ENCODE data around the gene FBLIM1. TPM values are rescaled to one million over a fixed set of nuclear protein-coding genes. Genes with fewer than 3 reads are reported as not detected.
A peak's percentile ranks its signal among the peaks of the same experiment; 100 is the strongest.

Gene FBLIM1
- total RNA-seq, 2 donors from 2014 or later, result 0.21 TPM; not detected in 1

GRCh38 chr1:15724949-15725880 is 33.4 kb upstream of the FBLIM1 start:
- H3K27ac Mint-ChIP-seq, result peak overlapping the region; percentile 34
- H3K9me3 ChIP-seq (ENCODE audit: control insufficient read depth, low read length, poor library complexity, severe bottlenecking), result no peaks in the 10 kb centered on the region
- ATAC-seq, result no peak
- H3K4me1 Mint-ChIP-seq, result peaks cover 2% of the 10 kb centered on the region
- H3K4me3 Mint-ChIP-seq, result no peak overlapping the region
- H3K36me3 Mint-ChIP-seq (ENCODE audit: low read depth), result peaks cover 2% of the 10 kb centered on the region
- DNase-seq, result no peak
- no peaks in the 10 kb centered on the region for H3K27me3 Mint-ChIP-seq

GRCh38 chr1:15726508-15726907 is 32.1 kb upstream of the FBLIM1 start:
- Mint-ChIP-seq H3K36me3 (ENCODE audit: low read depth) (peaks cover 2% of the 10 kb centered on the region), H3K27me3 (no peaks in the 10 kb centered on the region), H3K4me1 (peaks cover 2% of the 10 kb centered on the region), H3K4me3 (no peak overlapping the region), H3K27ac (no peak overlapping the region)
- no peaks in the 10 kb centered on the region for H3K9me3 ChIP-seq (ENCODE audit: control insufficient read depth, low read length, poor library complexity, severe bottlenecking)
- ATAC-seq (no peak), DNase-seq (no peak)

DNA sequence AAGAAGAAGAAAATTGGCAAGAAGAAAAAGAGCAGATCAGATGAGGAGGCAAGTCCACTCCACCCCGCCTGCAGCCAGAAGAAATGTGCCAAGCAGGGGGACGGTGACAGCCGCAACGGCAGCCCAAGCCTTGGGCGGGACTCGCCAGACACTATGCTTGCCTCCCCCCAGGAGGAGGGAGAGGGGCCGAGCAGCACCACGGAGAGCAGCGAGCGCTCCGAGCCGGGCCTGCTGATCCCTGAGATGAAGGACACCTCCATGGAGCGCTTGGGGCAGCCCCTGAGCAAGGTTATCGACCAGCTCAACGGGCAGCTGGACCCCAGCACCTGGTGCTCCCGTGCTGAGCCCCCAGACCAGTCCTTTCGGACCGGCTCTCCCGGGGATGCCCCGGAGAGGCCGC is 31.6 kb upstream of the FBLIM1 start:
- no peaks in the 10 kb centered on the region for H3K9me3 ChIP-seq (ENCODE audit: control insufficient read depth, low read length, poor library complexity, severe bottlenecking)
- H3K27me3 Mint-ChIP-seq, result no peaks in the 10 kb centered on the region
- ATAC-seq, result no peak
- peaks cover 2% of the 10 kb centered on the region for H3K36me3 Mint-ChIP-seq (ENCODE audit: low read depth)
- peak overlapping the region; percentile 45 for H3K4me3 Mint-ChIP-seq
- peaks cover 2% of the 10 kb centered on the region for H3K4me1 Mint-ChIP-seq
- DNase-seq, result no peak
- no peak overlapping the region for H3K27ac Mint-ChIP-seq

DNA sequence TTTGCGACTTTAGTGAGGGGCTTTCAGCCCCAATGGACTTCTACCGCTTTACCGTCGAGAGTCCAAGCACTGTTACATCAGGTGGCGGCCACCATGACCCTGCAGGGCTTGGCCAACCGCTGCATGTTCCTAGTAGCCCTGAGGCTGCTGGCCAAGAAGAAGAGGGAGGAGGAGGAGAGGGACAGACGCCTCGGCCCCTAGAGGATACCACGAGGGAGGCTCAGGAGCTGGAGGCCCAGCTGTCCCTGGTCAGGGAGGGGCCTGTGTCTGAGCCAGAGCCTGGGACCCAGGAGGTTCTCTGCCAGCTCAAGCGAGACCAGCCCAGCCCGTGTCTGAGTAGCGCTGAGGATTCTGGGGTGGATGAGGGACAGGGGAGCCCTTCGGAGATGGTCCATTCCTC is 31.2 kb upstream of the FBLIM1 start:
- H3K9me3 ChIP-seq (ENCODE audit: control insufficient read depth, low read length, poor library complexity, severe bottlenecking), result no peaks in the 10 kb centered on the region
- no peak for ATAC-seq
- no peak for DNase-seq
- peaks cover 2% of the 10 kb centered on the region for H3K36me3 Mint-ChIP-seq (ENCODE audit: low read depth)
- no peaks in the 10 kb centered on the region for H3K27me3 Mint-ChIP-seq
- H3K4me1 Mint-ChIP-seq, result peaks cover 2% of the 10 kb centered on the region
- H3K4me3 Mint-ChIP-seq, result peak overlapping the region; percentile 45
- no peak overlapping the region for H3K27ac Mint-ChIP-seq

GRCh38 chr1:15727866-15728534 is 30.6 kb upstream of the FBLIM1 start:
- H3K36me3 Mint-ChIP-seq (ENCODE audit: low read depth), result peaks cover 2% of the 10 kb centered on the region
- H3K27ac Mint-ChIP-seq, result no peak overlapping the region
- no peaks in the 10 kb centered on the region for H3K27me3 Mint-ChIP-seq
- DNase-seq (no peak), ATAC-seq (no peak)
- H3K4me3 Mint-ChIP-seq, result no peak overlapping the region
- peaks cover 2% of the 10 kb centered on the region for H3K4me1 Mint-ChIP-seq
- H3K9me3 ChIP-seq (ENCODE audit: control insufficient read depth, low read length, poor library complexity, severe bottlenecking), result no peaks in the 10 kb centered on the region

DNA sequence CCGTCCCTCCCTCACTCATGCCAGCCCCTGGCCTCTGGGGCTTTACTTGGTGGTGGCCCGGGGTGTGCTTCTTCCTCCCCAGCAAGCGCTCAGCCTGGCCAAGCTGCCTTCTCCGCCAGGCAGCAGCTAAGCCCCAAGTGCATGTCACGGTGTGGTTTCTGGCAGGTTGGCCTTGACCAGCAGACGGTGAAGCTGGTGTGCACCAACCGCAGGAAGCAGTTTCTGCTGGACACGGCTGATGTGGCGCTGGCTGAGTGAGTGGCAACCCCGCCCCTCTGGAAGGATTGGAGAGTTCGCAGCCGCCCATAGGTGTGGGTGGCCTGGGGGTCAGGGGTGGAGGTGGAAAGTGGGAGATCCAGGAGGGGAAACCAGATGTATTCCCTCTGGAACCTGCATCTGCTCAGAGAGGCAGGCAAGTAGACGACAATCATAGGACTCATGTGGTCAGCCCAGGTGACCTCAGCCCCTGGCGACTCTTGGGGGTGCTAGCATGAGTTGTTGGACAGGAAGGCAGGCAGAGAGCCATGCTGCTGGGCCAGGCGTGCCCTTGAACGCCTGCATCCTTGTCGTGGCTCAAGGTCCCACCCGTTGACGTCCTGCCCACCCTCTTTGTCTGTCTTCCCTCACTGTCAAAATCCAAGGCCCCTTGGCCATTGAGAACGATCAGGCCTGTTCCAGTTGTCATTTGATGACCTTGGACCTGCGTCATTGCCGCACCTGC is 29.5 kb upstream of the FBLIM1 start:
- Mint-ChIP-seq H3K27ac (no peak overlapping the region), H3K4me3 (no peak overlapping the region), H3K4me1 (peaks cover 2% of the 10 kb centered on the region), H3K36me3 (ENCODE audit: low read depth) (peaks cover 2% of the 10 kb centered on the region), H3K27me3 (no peaks in the 10 kb centered on the region)
- H3K9me3 ChIP-seq (ENCODE audit: control insufficient read depth, low read length, poor library complexity, severe bottlenecking), result no peaks in the 10 kb centered on the region
- DNase-seq, result no peak
- ATAC-seq, result no peak

GRCh38 chr1:15730423-15730822 is 28.2 kb upstream of the FBLIM1 start:
- DNase-seq, result no peak

GRCh38 chr1:15730936-15731335 is 27.7 kb upstream of the FBLIM1 start:
- Mint-ChIP-seq H3K4me1 (no peaks in the 10 kb centered on the region), H3K36me3 (ENCODE audit: low read depth) (peaks cover 2% of the 10 kb centered on the region), H3K27ac (no peak overlapping the region), H3K27me3 (no peaks in the 10 kb centered on the region), H3K4me3 (no peak overlapping the region)
- DNase-seq (no peak), ATAC-seq (no peak)
- H3K9me3 ChIP-seq (ENCODE audit: control insufficient read depth, low read length, poor library complexity, severe bottlenecking), result no peaks in the 10 kb centered on the region

More at GRCh38 chr1:15730423-15730822, 28.2 kb upstream of the FBLIM1 start:
- ATAC-seq, result no peak
- H3K4me1 Mint-ChIP-seq, result no peaks in the 10 kb centered on the region
- H3K36me3 Mint-ChIP-seq (ENCODE audit: low read depth), result peaks cover 2% of the 10 kb centered on the region
- no peak overlapping the region for H3K27ac Mint-ChIP-seq
- no peak overlapping the region for H3K4me3 Mint-ChIP-seq
- H3K9me3 ChIP-seq (ENCODE audit: control insufficient read depth, low read length, poor library complexity, severe bottlenecking), result no peaks in the 10 kb centered on the region
- no peaks in the 10 kb centered on the region for H3K27me3 Mint-ChIP-seq

- H3K27me3 Mint-ChIP-seq, result no peaks in the 10 kb centered on the region
- H3K9me3 ChIP-seq (ENCODE audit: control insufficient read depth, low read length, poor library complexity, severe bottlenecking), result no peaks in the 10 kb centered on the region
- no peak overlapping the region for H3K4me3 Mint-ChIP-seq
- H3K36me3 Mint-ChIP-seq (ENCODE audit: low read depth), result no peaks in the 10 kb centered on the region
- no peak for ATAC-seq
- no peak for DNase-seq
- H3K4me1 Mint-ChIP-seq, result no peaks in the 10 kb centered on the region
- H3K27ac Mint-ChIP-seq, result peak overlapping the region; percentile 41
These were observed 26.6 kb upstream of the FBLIM1 start for GRCh38 chr1:15731735-15732685.

- no peaks in the 10 kb centered on the region for H3K27me3 Mint-ChIP-seq
- no peak overlapping the region for H3K4me3 Mint-ChIP-seq
- peak overlapping the region; percentile 41 for H3K27ac Mint-ChIP-seq
- H3K4me1 Mint-ChIP-seq, result no peaks in the 10 kb centered on the region
- H3K9me3 ChIP-seq (ENCODE audit: control insufficient read depth, low read length, poor library complexity, severe bottlenecking), result no peaks in the 10 kb centered on the region
- DNase-seq (no peak), ATAC-seq (no peak)
- H3K36me3 Mint-ChIP-seq (ENCODE audit: low read depth), result no peaks in the 10 kb centered on the region
These were observed 25.9 kb upstream of the FBLIM1 start for GRCh38 chr1:15732686-15733081.

DNA sequence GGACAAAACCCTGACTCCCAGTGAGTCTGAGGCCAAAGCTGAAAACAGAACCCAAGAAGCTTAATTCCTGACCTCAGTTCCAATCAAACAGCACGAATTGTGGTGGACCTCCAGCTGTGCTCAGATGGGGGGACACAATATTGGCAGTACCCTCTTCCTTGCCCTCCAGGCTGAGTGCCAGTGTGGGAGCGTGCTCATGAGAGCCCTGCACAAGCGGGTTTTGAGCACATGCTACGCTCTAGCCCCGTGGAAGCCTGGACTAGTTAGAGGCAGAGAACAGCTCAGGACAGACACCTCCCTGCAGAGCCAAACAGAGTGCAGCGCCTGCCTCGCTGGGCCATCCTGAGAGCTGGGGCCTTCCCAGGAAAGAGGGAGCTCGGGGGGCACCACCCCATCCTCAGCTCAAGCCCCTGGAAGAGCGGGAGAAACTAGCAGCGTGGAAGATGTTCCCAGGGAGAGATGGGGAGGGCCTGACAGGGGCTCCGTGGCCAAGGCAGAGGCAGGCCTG is 25.3 kb upstream of the FBLIM1 start:
- no peaks in the 10 kb centered on the region for H3K36me3 Mint-ChIP-seq (ENCODE audit: low read depth)
- H3K4me1 Mint-ChIP-seq, result no peaks in the 10 kb centered on the region
- DNase-seq (no peak), ATAC-seq (no peak)
- no peaks in the 10 kb centered on the region for H3K27me3 Mint-ChIP-seq
- H3K27ac Mint-ChIP-seq, result no peak overlapping the region
- H3K4me3 Mint-ChIP-seq, result no peak overlapping the region
- H3K9me3 ChIP-seq (ENCODE audit: control insufficient read depth, low read length, poor library complexity, severe bottlenecking), result no peaks in the 10 kb centered on the region

DNA sequence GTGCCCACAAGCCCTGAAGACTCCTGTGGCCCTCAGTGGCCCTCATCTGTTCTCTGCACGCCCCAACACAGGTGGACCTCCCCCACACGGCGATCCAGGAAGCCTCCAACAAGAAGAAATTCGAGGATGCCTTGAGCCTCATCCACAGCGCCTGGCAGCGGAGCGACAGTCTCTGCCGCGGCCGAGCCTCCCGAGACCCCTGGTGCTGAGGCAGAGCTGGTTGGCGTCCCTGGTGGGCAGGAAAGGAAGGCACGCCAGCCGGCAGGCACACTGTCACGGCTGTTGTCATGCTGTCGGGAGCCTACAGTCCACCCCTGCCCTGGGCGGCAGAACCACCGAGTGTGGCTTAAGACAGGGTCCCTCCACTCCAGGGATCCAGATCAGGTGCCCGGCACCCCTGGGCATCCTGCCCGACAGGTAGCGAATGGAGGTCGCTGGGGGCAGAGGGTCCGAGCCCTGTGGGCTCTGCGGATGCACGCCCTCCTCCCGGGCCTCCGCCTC is 24.8 kb upstream of the FBLIM1 start:
- Mint-ChIP-seq H3K36me3 (ENCODE audit: low read depth) (no peaks in the 10 kb centered on the region), H3K4me3 (no peak overlapping the region), H3K27ac (no peak overlapping the region), H3K27me3 (no peaks in the 10 kb centered on the region), H3K4me1 (no peaks in the 10 kb centered on the region)
- DNase-seq, result no peak
- no peak for ATAC-seq
- H3K9me3 ChIP-seq (ENCODE audit: control insufficient read depth, low read length, poor library complexity, severe bottlenecking), result no peaks in the 10 kb centered on the region
